ENCODE measurements around the gene TRMT61B.

TRMT61B gene

DNA sequence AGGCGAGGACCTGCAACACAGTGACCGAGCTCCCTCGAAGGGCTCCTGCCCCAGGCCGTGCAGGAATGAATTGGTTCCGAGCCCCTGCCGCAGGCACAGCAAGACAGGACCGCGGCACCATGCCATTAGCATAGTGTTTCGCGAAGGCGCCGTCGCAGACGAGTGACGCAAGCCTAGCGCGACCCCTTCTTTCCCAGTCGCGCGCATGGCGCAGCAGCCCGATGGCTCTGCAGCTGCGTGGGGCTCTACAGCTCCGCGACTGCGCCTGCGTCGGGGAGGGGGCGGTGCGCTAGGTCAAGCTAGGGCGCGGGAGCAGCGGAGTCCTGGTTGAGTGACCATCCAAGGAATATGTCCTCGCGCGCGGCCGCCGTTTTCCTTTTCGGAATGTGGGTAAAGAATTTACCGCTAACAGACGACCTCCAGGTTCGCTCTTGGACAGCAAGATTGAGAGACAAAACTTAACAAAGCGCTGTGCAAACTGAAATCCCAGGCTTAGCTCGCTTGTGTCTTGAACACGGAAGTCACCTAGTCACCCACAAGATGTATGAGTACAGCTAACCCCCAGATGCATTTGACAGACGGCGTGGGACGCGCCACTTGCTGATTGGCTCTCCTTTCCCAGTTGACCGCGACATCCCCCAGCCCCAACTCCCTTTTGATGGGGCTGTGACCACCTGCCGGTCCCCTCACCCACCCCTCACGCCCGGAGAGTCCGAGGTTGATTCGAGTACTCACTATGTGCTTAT, at the start of gene TRMT61B (continued):
- TF ChIP-seq ZFP69B (tag by site-specific recombination; IDR thresholded peaks at IDR 0.05) (no peak), ZNF202 (tag by site-specific recombination; IDR thresholded peaks at IDR 0.05; ENCODE audit: borderline replicate concordance) (no peak), ZNF747 (tag by site-specific recombination; IDR thresholded peaks at IDR 0.05) (no peak), ZIC2 (tag by site-specific recombination; IDR thresholded peaks at IDR 0.05) (0 out of 2 replicates have a peak, but pooled peaks have one; percentile 46), YY2 (tag by site-specific recombination; IDR thresholded peaks at IDR 0.05) (peak; percentile 74), ZNF23 (tag by site-specific recombination; IDR thresholded peaks at IDR 0.05; ENCODE audit: borderline replicate concordance) (no peak), ZFP41 (tag by site-specific recombination; IDR thresholded peaks at IDR 0.05; ENCODE audit: borderline replicate concordance) (no peak), ZNF629 (tag by site-specific recombination; IDR thresholded peaks at IDR 0.05) (peak; percentile 69), ZNF132 (tag by site-specific recombination; IDR thresholded peaks at IDR 0.05; ENCODE audit: borderline replicate concordance) (no peak), ZNF514 (tag by site-specific recombination; IDR thresholded peaks at IDR 0.05) (no peak), ZNF140 (tag by site-specific recombination; IDR thresholded peaks at IDR 0.05) (no peak), ZNF341 (tag by site-specific recombination; IDR thresholded peaks at IDR 0.05; ENCODE audit: low read depth) (no peak), ZNF529 (tag by site-specific recombination; IDR thresholded peaks at IDR 0.05; ENCODE audit: insufficient replicate concordance) (no peak), PRDM1 (tag by site-specific recombination; IDR thresholded peaks at IDR 0.05) (no peak), KLF8 (tag by site-specific recombination; IDR thresholded peaks at IDR 0.05) (0 out of 2 replicates have a peak, but pooled peaks have one; percentile 26), ZNF530 (tag by site-specific recombination; IDR thresholded peaks at IDR 0.05; ENCODE audit: low read depth) (no peak), SP3 (tag by site-specific recombination; IDR thresholded peaks at IDR 0.05) (peak; percentile 76), ZNF626 (tag by site-specific recombination; IDR thresholded peaks at IDR 0.05) (no peak), ZNF76 (tag by site-specific recombination; IDR thresholded peaks at IDR 0.05; ENCODE audit: borderline replicate concordance, low read depth) (peak; percentile 80; the same call in 1 of the 2 replicates), HOXA7 (CRISPR knock-in tag; IDR thresholded peaks at IDR 0.05; ENCODE audit: borderline replicate concordance) (no peak), ZNF426 (tag by site-specific recombination; IDR thresholded peaks at IDR 0.05) (no peak), ZNF10 (tag by site-specific recombination; IDR thresholded peaks at IDR 0.05) (no peak), ZBTB17 (tag by site-specific recombination; IDR thresholded peaks at IDR 0.05) (peak; percentile 98), ZNF394 (tag by site-specific recombination; IDR thresholded peaks at IDR 0.05; ENCODE audit: borderline replicate concordance) (peak; percentile 25; the same call in 1 of the 2 replicates), GLI2 (tag by site-specific recombination; IDR thresholded peaks at IDR 0.05; ENCODE audit: borderline replicate concordance, low read depth) (no peak), ZNF24 (tag by site-specific recombination; IDR thresholded peaks at IDR 0.05) (peak; percentile 53; the same call in 1 of the 2 replicates), ZNF211 (tag by site-specific recombination; IDR thresholded peaks at IDR 0.05; ENCODE audit: low read depth) (no peak), ZFP37 (tag by site-specific recombination; IDR thresholded peaks at IDR 0.05) (no peak), SCRT1 (tag by site-specific recombination; IDR thresholded peaks at IDR 0.05; ENCODE audit: borderline replicate concordance) (no peak)
- TF ChIP-seq, protein P1, sequence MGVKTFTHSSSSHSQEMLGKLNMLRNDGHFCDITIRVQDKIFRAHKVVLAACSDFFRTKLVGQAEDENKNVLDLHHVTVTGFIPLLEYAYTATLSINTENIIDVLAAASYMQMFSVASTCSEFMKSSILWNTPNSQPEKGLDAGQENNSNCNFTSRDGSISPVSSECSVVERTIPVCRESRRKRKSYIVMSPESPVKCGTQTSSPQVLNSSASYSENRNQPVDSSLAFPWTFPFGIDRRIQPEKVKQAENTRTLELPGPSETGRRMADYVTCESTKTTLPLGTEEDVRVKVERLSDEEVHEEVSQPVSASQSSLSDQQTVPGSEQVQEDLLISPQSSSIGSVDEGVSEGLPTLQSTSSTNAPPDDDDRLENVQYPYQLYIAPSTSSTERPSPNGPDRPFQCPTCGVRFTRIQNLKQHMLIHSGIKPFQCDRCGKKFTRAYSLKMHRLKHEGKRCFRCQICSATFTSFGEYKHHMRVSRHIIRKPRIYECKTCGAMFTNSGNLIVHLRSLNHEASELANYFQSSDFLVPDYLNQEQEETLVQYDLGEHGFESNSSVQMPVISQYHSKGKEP (tag by site-specific recombination; IDR thresholded peaks at IDR 0.05) = peak; percentile 71
- TF ChIP-seq, protein P2, sequence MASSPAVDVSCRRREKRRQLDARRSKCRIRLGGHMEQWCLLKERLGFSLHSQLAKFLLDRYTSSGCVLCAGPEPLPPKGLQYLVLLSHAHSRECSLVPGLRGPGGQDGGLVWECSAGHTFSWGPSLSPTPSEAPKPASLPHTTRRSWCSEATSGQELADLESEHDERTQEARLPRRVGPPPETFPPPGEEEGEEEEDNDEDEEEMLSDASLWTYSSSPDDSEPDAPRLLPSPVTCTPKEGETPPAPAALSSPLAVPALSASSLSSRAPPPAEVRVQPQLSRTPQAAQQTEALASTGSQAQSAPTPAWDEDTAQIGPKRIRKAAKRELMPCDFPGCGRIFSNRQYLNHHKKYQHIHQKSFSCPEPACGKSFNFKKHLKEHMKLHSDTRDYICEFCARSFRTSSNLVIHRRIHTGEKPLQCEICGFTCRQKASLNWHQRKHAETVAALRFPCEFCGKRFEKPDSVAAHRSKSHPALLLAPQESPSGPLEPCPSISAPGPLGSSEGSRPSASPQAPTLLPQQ (tag by site-specific recombination; IDR thresholded peaks at IDR 0.05) = peak; percentile 64; the same call in 1 of the 2 replicates
- TF ChIP-seq, protein P3, sequence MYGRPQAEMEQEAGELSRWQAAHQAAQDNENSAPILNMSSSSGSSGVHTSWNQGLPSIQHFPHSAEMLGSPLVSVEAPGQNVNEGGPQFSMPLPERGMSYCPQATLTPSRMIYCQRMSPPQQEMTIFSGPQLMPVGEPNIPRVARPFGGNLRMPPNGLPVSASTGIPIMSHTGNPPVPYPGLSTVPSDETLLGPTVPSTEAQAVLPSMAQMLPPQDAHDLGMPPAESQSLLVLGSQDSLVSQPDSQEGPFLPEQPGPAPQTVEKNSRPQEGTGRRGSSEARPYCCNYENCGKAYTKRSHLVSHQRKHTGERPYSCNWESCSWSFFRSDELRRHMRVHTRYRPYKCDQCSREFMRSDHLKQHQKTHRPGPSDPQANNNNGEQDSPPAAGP (tag by site-specific recombination; IDR thresholded peaks at IDR 0.05) = 0 out of 2 replicates have a peak, but pooled peaks have one; percentile 38
- TF ChIP-seq, protein P4, sequence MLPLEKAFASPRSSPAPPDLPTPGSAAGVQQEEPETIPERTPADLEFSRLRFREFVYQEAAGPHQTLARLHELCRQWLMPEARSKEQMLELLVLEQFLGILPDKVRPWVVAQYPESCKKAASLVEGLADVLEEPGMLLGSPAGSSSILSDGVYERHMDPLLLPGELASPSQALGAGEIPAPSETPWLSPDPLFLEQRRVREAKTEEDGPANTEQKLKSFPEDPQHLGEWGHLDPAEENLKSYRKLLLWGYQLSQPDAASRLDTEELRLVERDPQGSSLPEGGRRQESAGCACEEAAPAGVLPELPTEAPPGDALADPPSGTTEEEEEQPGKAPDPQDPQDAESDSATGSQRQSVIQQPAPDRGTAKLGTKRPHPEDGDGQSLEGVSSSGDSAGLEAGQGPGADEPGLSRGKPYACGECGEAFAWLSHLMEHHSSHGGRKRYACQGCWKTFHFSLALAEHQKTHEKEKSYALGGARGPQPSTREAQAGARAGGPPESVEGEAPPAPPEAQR (tag by site-specific recombination; IDR thresholded peaks at IDR 0.05) = no peak

Data from HEK293 (cell line).